GM21526 (cell line): ENCODE results near the gene CCDC126.

Experiments used
- ATAC-seq: cut with Tn5 transposase; IDR thresholded peaks from one replicate; pipeline ENCODE4 v1.9.1; 2021; ENCODE audit warnings: moderate library complexity; ENCODE audit not compliant: unreplicated experiment, low FRiP score

Gene CCDC126

GRCh38 chr7:23693224-23693623 lies 96.0 kb downstream of the CCDC126 start:
- ATAC-seq: no peak
